Left ventricle myocardium superior (tissue), 1 donor: Measurements from ENCODE around the gene SMAD6. TPM values are rescaled to one million over a fixed set of nuclear protein-coding genes. Genes with fewer than 3 reads are reported as not detected.

Experiments
- ATAC-seq: fragments of 200-7000 bp; cut with Tn5 transposase; one replicate; pipeline ENCODE4 v1.9.1; 2020; ENCODE audit warnings: mild to moderate bottlenecking, moderate library complexity
- DNase-seq: peaks from one replicate; pipeline ENCODE4 v3.0.0-alpha.2; 2020
- intact Hi-C: fragments of 100-400 bp; cut with micrococcal nuclease; formaldehyde crosslinking; loops from one replicate; pipeline ENCODE4 v1.11.0; 2022
- total RNA-seq: library from RNA; stranded (reverse); fragmentation: NEBNext Ultra II Directional; extraction: Animal tissue kit (Norgen Biotek cat#: 25700); gene quantifications from one replicate; pipeline ENCODE4 v1.2.1, GENCODE V29; 2021
- donor health status: DM: no; HTN: yes; CAD: no; lungs with severe emphysema.

The SMAD6 gene
- total RNA-seq, 1 donor from 2014 or later, result 14.9 TPM

DNA sequence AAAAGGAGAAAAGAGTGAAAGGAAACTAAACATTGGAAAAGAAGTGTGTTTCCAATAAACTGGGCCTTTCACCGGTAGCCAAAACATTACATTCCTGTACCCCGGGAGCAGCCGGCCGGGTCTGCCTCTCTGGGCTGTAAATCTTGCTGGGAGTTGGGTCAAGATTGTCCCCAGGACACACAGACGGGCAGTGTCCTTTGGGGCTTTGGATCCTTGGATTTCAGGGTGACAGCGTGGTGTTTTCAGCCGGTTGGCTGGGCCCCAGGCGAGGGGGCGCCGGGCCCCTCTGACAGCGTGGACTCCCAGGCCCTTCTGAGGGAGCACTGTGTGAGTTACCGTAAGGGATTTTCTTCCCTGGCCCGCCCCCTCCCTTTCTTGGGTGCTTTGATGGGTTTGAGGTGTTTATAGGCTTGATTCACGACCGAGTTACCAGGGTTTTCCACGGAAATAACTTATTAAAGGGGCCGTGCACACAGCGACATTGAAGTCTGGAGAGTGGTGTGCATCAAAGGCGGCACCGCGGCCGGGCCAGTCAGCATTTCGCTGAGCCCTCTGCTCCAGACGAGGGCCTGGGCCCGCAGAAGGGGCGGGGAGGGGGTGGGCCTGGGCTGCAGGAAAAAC lies 27.4 kb downstream of the SMAD6 start:
- peak; percentile 32 for ATAC-seq
- intact Hi-C loops, result no loop called here
- no peak for DNase-seq

DNA sequence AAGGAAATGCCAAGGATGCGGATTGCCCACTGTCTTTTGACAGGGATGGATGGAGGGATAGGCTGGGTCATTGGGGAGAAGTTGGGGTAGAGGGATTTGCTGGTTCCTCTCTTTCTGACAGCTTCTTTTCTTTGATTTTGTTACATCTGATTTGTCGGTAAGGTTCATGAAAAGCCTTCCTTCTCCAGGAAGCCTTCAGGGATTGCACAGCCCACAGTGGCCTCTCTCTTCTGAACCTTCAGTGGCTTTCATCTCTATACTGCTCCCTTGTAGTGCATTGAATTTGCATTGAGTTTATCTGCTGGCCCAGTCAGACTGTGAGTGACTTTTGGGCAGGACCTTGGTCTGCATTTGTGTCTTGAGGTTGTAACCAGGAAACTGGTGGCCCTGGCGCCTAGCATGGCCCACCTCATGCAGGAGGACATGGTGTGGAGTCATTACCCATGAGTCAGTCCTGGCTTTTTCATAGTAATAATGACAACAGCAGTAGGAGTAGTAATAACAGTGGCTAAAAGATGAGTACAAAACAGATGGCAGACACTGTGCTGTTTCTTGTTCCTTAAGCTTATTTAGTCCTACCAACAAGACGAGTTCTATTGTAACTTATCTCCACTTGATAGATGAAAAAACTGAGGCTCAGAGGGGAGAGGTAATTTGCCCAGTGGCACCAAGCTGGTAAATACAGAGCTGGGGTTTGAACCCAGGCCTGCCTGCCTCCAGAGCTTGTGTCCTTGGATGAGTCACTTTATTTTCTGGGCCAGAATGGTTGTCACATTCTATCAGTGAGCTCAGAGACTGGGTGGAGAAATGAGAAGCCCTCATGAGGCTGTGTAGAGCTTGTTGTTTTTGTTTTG lies 28.4 kb downstream of the SMAD6 start:
- intact Hi-C loops, result no loop called here
- no peak for ATAC-seq

DNA sequence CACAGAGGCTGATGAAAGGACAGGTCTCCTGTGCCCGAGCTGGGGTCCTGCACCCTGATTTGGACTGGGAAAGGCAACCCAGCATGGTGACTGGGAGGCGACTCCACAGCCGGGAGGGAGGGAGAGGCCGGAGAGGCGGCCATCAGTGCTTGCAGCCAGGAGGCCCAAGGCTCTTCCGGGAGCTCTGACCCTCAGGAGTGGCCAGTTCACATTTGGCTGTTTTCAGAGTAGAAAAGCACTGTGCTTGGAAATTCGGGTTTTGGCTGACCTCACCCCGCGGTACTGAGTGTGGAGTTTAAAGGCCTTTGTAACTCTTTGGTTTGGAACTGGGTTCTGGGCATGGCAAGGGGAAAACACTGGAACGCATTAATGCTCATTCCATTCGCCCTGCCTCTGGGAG lies 31.9 kb downstream of the SMAD6 start:
- intact Hi-C loops, result no loop called here
- DNase-seq, result no peak
- peak; percentile 50 for ATAC-seq

More for the DNA sequence above, 28.4 kb downstream of the SMAD6 start:
- DNase-seq, result no peak

DNA sequence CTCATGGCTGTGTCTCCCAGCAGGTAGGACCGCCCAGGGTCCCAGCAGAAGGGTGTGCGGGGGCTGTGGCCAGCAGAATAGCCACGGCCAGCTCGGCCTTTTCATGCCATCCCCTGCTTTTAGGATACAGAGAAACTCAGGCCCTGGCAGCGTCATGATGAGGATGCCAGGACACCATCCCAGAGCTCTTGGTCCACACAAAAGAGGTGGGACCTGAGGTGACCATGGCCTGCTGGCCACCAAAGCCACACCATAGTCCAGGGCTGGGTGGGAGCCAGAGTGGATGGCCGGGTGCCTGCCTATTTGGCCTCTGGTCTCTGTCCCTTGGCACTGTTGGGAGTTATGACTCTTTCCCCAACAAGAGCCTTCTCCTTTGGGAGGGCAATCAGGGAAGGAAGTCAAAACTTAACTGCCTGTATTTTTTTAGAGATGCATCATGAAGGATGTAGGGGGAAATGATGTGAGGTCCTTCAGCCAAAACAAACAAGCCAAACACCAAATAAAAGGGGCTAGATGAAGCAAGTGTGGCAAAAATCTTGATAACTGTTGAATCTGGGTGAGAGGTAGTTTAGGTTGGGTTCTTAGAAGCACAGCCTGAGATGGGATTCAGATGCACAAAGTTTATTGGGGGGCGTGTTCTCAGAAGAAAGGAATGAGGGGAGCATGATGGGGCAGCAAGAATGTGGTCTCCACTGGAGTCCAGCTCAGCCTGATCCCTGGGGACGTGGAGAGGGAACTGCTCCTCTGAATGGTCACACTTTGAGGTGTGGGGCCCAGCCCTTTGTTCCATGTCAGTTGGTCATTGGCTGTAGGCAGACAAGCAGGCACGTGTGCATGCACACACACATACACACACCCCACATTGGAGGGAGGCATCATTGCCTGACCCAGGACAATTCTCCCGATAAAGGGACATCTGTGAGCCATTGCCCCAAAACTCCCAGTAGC lies 33.2 kb downstream of the SMAD6 start:
- peak; percentile 35 for ATAC-seq
- intact Hi-C loops, result no loop called here
- DNase-seq, result no peak

DNA sequence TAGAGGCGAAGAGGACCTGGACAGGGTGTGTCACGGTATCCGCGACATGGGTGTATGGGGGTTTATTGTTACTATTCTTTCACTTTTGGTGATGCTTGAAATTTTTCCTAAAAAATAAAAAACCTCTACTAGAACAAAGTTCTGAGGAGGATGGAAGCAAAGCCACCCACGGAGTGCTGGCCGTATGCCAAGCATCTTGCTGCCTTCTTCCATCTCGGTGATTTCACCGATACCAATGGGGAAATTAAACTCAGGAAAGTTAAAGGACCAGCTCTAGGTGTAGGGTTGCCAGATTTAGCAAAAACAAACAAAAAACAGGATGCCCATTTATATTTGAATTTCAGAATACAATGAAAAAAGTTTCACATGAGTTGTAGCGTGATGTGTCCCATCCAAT lies 33.9 kb downstream of the SMAD6 start:
- intact Hi-C loops, result no loop called here
- ATAC-seq, result no peak
- DNase-seq, result peak; percentile 52

DNA sequence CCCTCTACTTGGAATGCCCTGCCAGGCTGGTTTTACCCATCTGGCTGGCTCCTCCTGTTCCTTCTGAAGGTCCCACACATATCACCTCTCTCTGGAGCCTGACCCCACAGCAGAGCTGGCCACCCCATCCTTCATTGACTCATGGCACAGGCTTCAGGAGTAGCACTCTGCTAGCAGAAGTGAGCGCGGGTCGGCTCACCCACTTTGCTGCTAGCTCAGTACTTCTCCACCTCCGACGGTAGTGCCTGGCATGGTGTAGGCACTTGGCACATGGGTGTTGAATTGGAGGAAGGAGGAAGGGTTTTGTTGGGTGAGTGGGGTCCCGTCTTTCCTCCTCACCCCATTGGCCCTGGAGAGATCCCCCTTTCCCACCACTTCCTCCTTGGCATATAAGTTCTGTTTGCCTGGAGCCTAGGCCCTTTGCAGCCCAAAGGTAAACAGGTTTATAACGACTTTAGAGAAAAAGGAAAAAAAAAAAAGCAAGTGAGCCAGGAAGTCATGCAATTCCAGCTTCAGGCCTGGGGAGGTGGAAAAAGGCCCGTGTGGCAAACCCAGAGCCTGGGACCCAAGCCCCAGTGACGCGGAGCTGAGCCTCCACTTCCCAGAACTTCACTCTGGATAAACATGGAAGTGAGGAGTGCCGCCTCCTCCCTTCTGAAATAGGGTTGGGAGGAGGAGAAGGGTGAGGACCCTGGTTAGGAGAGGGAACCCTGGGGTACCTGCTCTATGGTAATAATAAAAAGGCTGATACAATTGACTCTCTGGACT lies 35.4 kb downstream of the SMAD6 start:
- no peak for DNase-seq
- no peak for ATAC-seq
- intact Hi-C loops, result no loop called here

DNA sequence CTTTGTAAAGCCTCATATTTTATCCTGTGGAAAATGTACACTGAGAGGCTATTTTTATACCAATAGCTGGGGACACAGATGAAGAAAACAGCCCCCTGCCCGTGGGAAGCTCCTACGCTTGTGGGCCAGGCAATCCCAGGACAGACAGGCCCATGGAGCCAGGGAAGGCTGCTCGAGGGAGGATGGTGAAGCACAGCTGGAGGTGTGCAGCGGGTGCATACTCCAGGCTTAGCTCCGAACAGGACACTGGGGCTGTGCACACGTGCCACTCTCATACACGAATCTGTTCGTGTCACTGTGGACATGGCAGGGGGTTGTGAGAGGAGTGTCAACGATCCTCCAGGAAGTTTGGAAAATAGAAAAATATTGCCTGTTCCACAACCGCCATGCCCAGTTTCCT lies 36.1 kb downstream of the SMAD6 start:
- ATAC-seq (no peak), DNase-seq (no peak)
- intact Hi-C loops, result no loop called here

DNA sequence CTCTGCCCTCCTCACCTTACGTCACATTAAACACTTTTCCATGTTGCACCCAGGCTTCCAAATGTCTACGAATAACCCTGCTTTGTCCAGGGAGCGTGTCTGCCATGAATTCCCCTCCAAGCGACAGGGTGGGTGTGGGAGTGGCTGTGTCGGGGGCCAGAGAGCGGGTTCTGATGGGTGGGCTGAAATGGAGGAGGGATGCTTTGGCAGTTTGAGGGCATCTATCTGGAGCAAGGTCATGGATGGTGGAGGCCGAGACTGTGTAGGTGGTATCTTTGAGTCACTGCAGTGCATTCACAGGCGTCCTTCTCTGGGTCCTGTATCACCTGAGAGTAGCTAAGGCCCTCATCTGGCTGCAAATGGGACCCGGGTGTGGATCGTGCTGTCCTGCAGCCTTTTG lies 36.6 kb downstream of the SMAD6 start:
- intact Hi-C loops, result no loop called here
- ATAC-seq, result no peak
- DNase-seq, result no peak

DNA sequence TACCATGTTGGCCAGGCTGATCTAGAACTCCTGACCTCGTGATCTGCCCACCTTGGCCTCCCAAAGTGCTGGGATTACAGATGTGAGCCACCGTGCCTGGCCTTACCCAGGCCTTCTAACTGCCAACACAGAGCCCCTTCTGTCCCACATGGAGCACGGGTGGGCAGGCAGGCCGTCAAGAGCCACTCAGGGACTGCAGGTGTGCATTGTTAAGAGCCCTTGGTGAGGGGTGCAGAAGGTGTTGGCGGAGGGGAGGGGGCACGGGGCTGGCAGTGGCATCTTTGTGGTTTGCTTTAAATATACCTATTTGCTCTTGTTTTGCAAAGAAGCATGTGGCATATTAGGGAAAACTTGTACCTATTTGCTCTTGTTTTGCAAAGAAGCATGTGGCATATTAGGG lies 37.3 kb downstream of the SMAD6 start:
- intact Hi-C loops, result no loop called here
- no peak for ATAC-seq
- no peak for DNase-seq

DNA sequence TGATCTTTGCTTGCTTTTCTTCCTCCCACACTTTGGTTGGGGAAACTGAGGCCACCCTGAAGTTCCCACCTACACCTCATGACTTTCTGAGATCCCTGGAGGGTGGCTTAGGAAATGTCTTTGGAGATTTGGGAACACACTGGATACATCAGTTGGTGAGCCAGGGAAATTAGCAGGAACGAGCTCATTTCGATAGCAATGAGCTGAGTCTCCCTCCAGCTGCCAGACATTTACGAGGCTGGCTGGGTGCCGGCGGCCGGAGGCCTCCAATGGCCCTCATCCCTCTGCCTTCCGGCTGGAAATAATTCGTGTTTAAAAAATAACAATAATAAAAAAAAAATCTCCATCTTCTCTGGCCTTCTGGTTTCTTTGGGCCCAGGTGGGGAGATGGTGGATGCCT lies 38.8 kb downstream of the SMAD6 start:
- intact Hi-C loops, result no loop called here
- ATAC-seq, result peak; percentile 58
- peak; percentile 75 for DNase-seq

DNA sequence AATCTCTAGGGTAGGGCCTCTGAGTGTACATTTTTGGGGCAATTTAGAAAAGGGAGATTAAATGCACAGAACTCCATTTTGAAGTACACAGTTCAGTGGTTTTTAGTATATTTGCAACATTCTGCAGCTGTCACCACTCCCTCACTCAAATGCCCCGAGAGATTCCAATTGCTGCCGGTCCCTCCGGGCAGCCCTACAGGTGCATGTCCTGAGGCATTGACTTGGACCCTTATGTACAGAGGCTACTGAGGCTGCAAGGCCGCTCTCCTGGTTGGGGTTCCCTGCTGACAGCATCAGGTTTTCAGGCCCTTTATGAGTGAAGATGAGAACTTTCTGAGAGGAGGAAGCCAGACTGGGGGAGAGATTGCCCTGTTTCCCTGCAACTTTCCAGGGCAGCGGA lies 39.6 kb downstream of the SMAD6 start:
- no peak for ATAC-seq
- intact Hi-C loops, result no loop called here
- no peak for DNase-seq

DNA sequence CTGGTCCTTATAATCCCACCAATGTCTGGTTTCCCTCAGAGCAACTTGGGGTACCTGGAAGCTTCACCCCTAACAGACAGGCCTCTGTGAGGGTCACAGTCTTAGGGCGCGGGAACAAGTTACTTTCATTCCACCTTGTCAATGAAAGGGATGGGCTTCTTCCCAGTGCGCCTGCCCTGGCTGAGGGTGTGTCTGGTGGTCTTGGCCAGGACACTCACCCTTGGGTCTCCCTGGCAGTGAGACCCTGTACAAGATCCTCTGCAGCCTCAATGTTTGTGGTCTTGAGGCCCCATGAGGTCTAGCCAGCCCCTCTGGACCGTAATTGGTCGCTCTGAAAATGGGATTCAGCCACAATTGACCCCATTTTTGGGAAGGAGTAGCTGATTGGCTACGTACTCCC lies 40.2 kb downstream of the SMAD6 start:
- ATAC-seq (no peak), DNase-seq (no peak)
- intact Hi-C loops, result no loop called here

DNA sequence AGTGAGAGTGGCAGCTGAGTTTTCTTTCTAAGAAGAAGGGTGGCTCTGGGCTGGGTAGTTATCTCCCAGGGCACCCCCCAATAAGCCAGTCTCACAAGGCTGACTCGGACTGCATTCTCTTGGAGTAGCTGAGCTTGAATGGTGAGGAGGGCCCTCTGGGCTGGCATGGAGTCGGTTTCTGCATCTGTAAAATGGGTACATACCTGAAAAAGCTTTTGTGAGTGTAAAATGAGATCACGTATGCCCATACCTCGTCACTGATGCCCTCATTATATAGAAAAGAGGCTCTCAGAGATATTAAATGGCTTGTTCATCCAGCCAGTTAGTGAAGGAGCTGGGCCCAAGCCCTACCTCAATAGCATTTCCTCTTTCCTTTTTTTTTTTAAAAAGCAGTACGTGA lies 41.2 kb downstream of the SMAD6 start:
- intact Hi-C loops, result no loop called here

DNA sequence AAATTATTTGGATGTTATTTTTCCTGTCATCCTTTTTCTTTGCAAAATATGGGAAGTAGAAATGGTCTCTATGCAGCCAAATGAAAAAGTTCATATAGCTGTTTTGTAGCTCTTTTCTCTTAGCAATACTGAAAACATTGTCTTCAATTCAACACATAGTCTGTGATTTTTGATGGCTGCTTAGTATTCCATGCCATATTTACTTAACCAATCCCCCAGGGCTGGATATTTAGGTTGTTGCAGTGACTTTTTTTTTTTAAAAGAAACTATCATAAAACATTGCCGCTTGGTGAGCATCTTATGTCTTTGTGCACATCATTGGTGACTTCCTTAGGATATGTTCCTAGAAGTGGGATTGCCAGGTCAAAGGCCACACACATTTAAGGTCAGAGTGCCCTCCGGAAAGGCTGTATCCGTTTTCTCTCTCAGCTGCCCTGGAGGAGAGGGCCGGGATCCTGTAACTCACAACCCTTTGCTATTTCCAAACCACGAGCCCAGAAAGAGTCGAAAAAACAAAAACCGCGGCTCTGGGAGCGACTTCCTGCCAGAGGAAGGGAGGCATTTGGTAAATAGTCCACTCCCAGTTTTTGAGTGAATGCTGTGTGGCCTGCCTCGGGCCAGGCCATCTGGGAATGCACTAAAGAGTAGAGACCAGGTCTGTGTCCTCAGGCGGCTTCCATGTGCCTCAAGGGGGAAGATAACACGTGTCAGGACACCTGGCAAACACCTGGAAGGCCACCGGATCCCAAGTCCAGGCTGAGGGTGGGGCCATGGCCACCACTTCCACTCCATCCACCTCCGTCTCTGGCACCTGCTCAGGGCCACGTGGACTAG lies 41.9 kb downstream of the SMAD6 start:
- intact Hi-C loops, result no loop called here
- DNase-seq (no peak), ATAC-seq (peak; percentile 41)

More for the DNA sequence above, 41.2 kb downstream of the SMAD6 start:
- DNase-seq (no peak), ATAC-seq (no peak)

DNA sequence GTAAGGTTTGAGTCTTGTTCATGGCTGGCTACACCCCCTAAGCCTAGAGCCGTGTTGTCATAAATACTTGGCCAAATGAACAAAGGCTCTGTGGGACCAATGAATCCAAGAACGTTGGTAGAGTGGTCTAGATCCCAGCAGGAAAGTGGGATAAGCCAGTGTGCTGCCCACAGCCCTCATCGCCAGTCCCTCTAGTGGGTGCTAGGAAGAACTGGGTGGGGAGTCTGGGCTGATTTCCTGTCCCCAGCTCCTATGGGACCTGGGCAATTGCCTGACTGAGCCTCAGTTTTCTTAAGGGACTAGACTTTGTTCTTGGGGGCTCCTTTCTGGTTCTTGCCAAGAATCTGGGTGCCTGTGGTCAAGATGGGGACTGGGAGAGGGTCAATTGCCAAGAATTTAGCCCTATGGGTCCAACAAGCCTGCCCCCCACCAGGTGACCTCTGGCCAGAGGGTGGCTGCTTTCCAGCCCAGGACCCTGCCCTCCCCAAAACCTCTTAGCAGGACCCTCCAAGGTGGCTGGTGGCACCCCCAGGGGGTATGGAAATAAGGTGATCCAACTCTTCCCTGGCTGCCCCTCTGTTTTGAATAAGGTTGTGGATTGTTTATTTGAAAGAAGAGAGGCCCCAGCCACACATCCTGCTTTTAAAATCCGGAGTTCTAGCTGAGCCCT lies 42.7 kb downstream of the SMAD6 start:
- no peak for ATAC-seq
- intact Hi-C loops, result no loop called here

DNA sequence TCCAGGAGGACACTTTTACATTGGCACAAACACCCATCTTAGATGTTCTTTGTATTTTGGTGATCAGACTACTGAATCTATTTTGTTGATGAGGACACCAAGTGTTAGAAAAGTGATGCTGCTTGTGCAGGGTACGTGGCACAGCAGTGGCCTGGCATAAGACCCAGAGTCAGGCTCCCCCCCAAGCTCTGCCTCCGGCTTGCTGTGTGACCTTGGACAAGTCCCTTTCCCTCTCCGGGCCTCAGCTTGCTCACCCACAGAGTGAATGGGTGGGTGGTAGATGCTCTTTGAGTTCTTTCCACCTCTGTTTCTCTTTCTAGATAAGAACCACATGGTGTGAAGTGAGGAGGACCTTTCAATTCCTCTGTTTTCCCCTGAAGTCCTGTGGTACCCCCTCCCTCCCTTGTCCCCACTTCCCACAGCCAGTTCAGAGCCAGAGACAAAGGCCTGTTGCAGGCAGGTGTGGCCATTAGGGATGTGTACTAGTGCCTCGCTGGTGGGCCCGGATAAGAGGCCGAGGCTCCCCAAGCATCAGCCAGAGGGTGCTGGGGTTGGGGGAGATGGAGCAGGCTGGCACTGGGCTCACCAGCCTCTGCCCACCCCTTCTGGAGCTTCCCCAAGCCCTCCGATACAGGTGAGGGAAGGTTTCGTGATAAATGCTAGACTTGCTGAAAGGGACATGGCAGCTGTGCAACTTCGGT lies 43.6 kb downstream of the SMAD6 start:
- intact Hi-C loops, result no loop called here
- DNase-seq (no peak), ATAC-seq (no peak)

More for the DNA sequence above, 42.7 kb downstream of the SMAD6 start:
- no peak for DNase-seq

DNA sequence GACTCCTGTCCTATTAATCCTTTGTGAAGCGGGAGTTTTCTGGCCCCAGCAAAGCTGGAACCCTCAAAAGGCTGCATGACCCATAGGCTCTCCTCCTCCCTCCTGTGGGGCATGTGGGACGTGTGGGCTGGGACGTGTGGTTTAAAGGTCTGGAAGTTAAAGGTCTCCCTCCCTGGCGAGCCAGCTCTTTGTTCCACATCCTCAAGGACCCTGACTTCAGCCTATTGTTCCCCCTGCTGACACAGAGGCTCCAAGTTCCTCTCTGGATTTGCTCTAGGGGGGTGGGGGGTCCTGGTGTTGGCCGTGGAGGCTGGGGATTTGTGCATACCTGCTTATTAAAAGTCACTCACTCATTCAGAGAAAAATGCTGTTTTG lies 44.2 kb downstream of the SMAD6 start:
- no peak for DNase-seq
- intact Hi-C loops, result no loop called here
- ATAC-seq, result no peak
